Activated T-cell treated with anti-CD3 and anti-CD28 coated beads, Interleukin-2, amount 50 U/mL, for 48 hours (primary cell): ENCODE results near the gene KAZN.

Experiments used
- DNase-seq, 2 experiments: peaks; one replicate each; pipeline ENCODE4 v3.0.0-alpha.2; 2020

KAZN gene

DNA sequence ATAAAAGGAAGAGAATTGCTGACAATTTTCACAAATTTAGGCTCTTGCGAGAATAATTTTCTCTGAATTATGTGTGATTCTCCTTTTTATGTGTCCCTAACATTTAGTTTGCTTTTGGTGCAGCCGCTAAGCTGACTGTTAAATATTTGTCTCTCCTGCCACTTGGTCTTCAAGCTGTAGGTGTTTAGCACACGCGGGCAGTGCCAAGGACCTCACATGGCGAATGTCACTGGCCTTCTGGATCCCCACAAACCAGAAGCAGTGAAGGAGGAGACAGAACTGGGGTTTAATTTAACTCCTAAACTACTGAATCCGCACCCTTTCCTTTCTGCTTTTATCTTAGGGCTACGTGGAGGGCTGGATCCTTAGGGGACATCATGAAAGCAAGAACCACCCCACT lies 120.0 kb downstream of the KAZN start:
- no peak for DNase-seq

- DNase-seq, result no peak
These were observed 124.9 kb downstream of the KAZN start for GRCh38 chr1:14723401-14723800.

- no peak for DNase-seq
These were observed 125.8 kb downstream of the KAZN start for GRCh38 chr1:14724246-14724645.

DNA sequence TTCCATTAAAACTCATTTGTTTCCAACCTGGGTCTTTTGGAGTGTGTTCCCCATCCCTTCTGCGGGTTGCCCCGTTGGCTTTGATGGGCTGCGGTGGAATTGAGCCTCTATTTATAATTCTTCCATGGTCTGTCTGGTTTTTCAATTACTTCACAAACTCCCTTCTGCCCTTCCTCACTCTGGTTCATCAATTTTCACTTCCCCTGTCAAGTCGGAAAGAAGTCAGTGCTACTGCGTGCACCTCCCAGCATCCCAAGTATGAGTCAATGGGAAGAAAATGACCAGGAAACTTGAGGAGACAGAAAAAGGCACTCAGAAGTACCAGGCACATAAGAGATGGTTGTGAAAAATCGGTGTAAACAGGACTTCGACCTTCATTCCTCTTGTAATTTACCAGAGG lies 126.2 kb downstream of the KAZN start:
- DNase-seq, result no peak

- no peak for DNase-seq
These were observed 126.8 kb downstream of the KAZN start for GRCh38 chr1:14725238-14725637.

GRCh38 chr1:14725695-14726094 lies 127.2 kb downstream of the KAZN start:
- DNase-seq, result no peak

DNA sequence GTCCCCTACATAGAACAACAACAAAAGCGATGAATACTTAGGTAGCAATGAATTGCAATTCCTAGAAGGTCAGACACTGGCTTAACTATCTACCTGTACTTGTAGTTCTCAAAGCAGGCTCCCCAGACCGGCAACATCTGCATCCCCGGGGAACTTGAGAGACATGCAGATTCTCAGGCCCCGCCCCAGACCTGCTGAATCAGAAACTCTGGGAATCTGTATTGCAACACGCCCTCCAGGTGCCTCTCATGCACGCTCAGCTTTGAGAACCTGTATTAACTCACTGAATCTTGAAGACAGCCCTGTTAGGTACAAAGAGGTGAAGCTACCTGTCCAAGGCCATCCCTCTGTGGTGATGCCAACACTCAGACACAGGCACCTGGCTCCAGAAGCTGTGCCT lies 128.1 kb downstream of the KAZN start:
- DNase-seq, result no peak

DNA sequence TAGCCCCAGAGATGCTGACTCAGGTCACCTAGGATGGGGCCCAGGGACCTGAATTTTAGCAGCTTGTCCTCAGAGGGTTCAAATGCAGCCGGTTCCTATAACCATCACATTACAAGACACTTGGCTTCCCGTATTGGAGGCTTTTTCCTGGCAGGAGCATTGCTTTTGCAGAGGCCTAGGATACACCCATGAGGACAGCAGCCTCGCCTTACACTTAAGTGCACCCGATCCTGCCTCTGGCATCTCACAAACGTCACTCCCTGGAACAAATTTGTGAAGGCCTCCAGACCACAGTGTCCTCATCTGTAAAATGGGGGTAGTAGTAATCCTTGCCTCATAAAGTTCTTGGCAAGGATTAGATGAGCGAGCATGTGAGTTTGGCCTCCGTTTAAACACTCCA lies 130.0 kb downstream of the KAZN start:
- no peak for DNase-seq

GRCh38 chr1:14732728-14733047 lies 134.2 kb downstream of the KAZN start:
- DNase-seq, result no peak

GRCh38 chr1:14733048-14733778 lies 134.7 kb downstream of the KAZN start:
- DNase-seq, result no peak

- no peak for DNase-seq
These were observed 135.3 kb downstream of the KAZN start for GRCh38 chr1:14733779-14734140.

GRCh38 chr1:14735841-14736240 lies 137.4 kb downstream of the KAZN start:
- no peak for DNase-seq

GRCh38 chr1:14737561-14738094 lies 139.1 kb downstream of the KAZN start:
- no peak for DNase-seq

DNA sequence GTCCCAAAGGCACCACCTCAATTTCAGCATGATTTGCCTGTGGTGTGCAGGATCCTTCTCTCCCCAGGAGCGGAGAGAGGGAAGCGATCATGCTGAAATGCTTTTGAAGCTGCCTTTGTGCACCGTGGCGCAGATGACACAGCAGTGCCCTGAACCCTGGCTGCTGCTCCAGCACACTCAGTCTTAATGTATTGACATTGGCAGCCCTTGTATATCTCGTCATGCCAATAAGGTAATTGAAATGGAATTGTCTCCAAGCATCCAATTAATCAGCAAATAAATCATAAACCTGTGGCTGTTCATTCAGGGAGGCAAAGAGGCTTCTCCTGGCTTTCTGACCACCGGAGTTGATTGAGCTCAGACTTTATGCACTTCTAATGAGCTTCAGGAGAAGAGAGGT lies 139.8 kb downstream of the KAZN start:
- no peak for DNase-seq

DNA sequence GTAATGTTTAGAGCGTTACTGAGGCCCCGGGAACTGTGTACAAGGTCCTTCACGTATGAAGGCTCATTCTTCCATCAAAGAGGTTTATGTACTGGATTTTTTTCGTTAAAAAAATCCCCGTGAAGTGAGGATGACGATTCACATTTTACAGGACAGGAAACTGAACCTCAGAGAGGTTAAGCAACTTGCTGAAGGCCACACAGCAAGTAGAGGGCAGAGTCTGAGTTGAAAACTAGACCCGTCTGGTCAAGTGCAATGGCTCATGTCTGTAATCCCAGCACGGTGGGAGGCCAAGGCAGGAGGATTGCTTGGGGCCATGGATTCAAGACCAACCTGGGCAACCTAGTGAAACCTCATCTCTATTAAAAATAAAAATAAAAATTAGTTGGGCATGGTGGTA lies 140.2 kb downstream of the KAZN start:
- DNase-seq, result no peak

DNA sequence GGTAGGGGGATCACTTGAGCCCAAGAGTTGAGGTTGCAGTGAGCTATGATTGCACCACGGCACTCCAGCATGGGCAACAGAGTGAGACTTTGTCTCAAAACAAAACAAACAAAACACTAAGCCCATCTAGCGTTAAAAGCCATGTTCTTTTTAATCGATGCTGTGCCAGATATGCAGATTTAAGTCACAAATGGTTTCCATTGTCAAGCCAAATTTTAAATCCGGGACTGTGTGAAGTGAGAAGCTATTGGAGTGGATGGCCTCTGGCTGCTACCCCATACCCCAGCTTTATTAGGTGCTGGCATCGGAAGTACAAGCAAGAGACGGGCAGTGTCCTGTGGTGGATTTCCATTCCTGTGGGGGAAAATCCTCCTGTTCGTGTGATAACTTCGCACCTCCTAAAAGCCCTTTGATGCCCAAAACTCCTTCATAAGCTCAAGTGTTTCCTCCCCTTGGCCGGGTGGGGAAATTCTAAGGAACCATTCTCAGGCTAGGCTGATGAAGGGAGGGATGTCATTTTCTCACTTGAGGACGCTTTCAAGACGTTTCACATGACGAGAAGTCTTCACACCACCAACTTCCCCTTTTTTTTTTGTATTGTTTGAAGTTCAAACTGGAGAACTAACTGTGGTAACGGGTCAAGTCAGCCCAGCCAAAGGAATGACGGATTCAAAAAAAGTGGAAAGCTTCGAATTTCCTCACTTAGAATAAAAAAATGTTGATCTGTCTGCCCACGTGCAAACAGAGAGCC lies 140.8 kb downstream of the KAZN start:
- DNase-seq, result no peak

DNA sequence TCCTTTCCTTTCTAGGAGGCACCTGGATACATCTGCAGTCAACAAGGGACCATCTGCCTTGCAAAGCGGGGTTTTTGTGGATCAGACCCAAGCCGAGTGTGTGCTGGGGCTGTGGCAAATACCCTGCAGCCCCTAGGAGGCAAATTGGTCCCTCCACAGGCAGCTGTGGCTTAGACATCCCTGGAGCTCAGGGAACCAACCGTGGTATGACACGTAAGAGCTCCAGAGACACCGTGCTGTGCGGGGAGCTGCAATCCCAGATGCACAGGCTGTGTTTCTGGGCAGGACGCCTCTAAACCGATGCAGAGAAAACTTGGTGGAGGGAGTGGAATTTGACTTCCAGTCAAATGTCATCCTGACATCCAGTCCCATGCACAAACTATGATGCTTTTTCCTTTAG lies 141.5 kb downstream of the KAZN start:
- DNase-seq, result no peak

DNA sequence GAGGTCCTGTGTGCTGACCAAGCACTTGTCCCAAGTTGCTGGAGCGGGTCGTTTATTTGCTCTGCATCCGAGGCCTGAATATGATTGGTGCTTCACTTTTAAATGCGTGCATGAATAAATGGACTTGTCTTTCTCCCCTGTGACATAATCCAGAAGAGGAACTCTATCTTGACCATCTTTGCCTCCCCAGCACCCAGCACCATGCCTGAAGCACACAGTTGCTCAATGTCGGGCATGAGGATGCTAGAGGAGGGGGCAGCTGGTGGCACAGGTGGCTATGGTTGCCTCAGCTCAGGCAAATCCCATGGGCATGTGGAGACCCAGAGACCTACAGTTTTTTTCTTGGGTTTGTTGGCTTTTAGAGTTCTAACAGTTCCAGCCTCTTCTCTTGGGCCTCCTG lies 142.6 kb downstream of the KAZN start:
- no peak for DNase-seq

DNA sequence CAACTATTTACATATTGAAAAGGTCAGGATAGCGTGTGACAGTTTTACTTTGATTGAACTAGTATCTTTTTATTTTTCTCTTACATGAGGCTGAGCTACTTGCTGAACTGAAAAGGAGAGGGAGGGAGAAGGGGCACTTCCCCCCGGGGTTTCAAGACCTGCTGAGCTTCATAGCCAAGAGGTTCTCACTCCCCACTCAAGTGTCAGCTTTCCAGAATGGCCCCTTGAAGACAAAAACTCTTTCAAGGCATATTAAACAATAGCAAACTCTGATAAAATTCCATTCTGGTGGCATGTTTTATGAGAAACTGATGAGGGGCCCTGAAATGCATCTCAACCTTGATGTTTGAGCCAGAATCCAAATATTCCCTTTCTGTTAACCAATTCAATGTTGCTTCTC lies 143.0 kb downstream of the KAZN start:
- no peak for DNase-seq

DNA sequence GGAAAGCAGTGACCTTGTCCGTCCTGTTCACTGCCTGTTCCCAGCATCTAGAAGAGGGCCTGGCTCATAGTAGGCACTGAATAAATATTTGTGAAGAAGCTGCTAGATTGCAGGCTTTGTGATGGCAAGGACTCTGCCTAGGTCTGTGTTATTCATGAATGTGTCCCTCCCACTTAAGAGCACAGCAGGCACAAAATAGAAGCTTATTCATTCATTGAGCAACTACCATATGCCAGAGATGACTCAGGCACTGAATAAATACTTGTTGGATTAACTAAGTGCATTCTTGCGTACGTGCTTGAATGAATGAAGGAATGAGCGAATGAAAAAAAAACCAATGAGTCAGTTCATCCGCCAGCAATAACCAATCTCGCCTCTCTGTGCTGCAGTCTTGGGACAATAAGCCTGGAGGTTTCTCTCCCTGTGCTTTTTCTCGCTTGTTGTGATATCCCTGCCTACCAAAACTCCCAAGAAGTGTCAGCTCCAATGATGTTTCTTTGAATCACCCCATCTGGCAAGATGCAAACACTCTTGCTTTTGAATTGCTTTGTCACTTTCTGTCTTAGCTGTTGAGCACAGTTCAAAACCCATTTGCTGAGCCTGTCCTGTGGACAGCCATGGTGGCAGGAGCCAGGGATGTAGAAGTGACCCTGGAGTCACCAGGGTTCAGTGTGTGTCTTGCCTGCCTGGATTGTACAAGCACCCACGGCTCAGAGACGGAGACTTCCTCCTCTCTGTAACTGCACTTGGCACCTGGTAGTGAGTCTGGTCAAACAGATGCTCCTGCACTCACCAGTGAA lies 143.9 kb downstream of the KAZN start:
- no peak for DNase-seq

DNA sequence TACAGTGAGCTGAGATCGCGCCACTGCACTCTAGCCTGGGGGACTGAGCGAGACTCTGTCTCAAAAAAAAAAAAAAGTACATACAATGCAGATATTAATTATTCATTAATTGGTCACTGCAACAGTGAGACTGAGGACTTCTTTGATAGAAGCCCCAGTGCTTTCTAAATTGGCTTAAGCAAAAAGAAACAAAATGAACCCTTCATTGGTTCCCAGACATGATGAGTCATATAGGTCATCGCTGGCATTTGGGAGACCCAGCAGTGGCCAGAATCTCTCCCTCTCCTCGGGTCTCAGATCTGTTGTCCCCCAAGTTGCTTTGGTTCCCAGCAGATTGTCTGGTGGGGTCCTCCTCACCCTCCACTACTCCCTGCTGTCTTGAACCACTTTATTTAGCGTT lies 144.9 kb downstream of the KAZN start:
- DNase-seq, result no peak

DNA sequence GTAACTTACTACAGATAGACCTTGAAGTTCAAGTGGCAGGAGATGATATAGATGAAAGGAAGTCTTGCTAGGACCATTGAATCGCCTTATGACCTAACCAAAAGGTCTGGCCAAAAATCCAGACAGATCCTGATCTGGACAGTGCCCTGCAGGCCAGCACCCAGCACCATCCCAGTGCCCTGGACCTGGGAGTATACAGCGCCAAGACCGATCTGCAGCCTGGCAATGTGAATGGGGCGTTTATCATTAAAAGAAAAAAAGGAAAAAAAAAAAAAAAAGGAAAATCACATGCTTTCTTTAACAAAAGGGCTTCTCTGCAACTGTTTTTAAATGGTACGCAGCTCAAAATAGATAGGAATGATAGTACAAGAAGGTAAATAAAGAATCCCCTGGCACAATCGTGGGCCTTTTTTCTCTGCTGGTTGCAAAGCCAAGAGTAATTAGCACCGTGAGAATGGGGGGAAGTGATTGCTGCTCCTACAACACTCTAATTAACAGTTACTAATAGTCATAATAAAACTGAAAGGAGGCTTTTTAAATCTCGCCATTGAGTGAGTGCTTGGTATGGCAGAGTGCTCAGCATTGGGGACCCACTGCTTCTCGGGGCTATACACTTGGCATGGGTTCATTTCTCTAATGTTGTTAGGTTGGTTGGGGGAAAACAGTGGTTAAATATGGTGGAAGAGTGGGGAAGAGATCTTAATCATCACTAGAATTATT lies 146.7 kb downstream of the KAZN start:
- no peak for DNase-seq

- DNase-seq, result no peak
These were observed 147.3 kb downstream of the KAZN start for GRCh38 chr1:14745789-14746188.
